HG03095 (cell line): ENCODE data around the gene OR11H7.
"Not testable (repeated sequence)": the region's sequence is repeated elsewhere in the genome, so short reads cannot be mapped to it uniquely, and the experiment has no call there.

Source experiments
- ATAC-seq: cut with Tn5 transposase; IDR thresholded peaks from one replicate; pipeline ENCODE4 v1.9.1; 2021; ENCODE audit warnings: moderate library complexity; ENCODE audit not compliant: unreplicated experiment

OR11H7 gene

DNA sequence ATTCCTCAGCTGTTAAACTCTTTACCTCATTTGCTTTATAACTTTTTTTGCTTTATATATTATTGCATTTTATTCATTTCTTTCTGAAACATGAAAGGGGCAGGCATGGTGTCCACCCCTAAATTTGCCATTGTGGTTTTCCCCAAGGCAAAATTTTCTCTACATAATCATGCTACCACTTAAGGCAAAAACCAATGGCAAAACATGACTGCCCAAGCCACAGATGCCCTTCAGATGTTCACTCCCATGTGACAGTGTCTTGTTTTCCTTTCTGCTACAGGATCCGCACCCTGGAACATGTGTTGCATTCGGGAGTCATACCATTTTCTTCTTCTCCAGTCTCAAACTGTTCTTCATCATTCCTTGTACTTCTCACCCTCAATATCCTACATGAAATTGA, 48.6 kb downstream of the OR11H7 start:
- no peak for ATAC-seq

DNA sequence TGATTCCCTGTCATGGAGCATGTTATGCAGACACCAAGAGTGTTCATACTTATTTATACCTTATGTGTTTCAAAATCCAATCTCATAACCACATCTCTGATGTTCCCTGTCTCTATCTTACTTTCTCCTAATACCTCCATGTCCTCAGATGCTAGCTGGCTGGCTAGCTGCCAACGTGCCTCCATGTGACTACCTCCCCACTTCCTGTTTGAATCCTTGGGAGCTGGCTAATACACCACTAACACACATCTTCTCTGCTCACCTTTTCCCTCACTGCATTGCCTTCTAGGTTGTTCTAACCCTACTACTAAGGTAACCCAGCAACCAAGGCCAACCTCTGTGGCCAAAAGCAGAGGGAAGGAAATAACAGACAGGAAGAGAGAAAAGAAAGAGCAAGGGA, 49.6 kb downstream of the OR11H7 start:
- ATAC-seq, result no peak

DNA sequence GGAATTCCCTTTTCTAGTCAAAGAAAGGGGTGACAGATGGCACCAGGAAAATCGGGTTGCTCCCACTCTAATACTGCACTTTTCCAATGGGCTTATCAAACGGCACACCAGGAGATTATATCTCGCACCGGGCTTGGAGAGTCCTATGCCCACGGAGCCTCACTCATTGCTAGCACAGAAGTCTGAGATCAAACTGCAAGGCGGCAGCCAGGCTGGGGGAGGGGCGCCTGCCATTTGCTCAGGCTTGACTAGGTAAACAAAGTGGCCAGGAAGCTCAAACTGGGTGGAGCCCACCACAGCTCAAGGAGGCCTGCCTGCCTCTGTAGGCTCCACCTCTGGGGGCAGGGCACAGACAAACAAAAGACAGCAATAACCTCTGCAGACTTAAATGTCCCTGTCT, 51.5 kb downstream of the OR11H7 start:
- ATAC-seq, result not testable (repeated sequence)
